Glutamatergic neuron (in vitro differentiated cells): Measurements from ENCODE around the gene PPM1K. TPM values are rescaled to one million over a fixed set of nuclear protein-coding genes. Genes with fewer than 3 reads are reported as not detected.

Experiments
- DNase-seq: peaks from one replicate; pipeline ENCODE4 v3.0.0; 2022
- H3K27ac Mint-ChIP-seq: one replicate; pipeline ENCODE4 v1.8.0; 2020; ENCODE audit warnings: mild to moderate bottlenecking, mixed read lengths, inconsistent platforms; ENCODE audit not compliant: unreplicated experiment
- H3K27me3 Mint-ChIP-seq: one replicate; pipeline ENCODE4 v1.8.0; 2020; ENCODE audit warnings: mild to moderate bottlenecking, moderate library complexity, mixed read lengths, inconsistent platforms; ENCODE audit not compliant: unreplicated experiment
- H3K36me3 Mint-ChIP-seq: one replicate; pipeline ENCODE4 v1.8.0; 2020; ENCODE audit warnings: mild to moderate bottlenecking, mixed read lengths, inconsistent platforms; ENCODE audit not compliant: unreplicated experiment
- H3K4me1 Mint-ChIP-seq: one replicate; pipeline ENCODE4 v1.8.0; 2020; ENCODE audit warnings: mild to moderate bottlenecking, low read depth, mixed read lengths, inconsistent platforms; ENCODE audit not compliant: unreplicated experiment
- H3K4me3 Mint-ChIP-seq: one replicate; pipeline ENCODE4 v1.8.0; 2020; ENCODE audit warnings: mild to moderate bottlenecking, mixed read lengths, inconsistent platforms; ENCODE audit not compliant: unreplicated experiment
- H3K9me3 Mint-ChIP-seq: one replicate; pipeline ENCODE4 v1.8.0; 2020; ENCODE audit warnings: mild to moderate bottlenecking, moderate library complexity, mixed read lengths, inconsistent platforms; ENCODE audit not compliant: unreplicated experiment
- long read RNA-seq: library from polyadenylated mRNA; unstranded; transcript quantifications from one replicate; pipeline ENCODE4 v2.0.0, GENCODE V29; 2020; ENCODE audit not compliant: unreplicated experiment
- total RNA-seq: library from RNA; stranded (reverse); fragmentation: NEBNext Ultra II Directional; extraction: Animal tissue kit (Norgen Biotek cat#: 25700); gene quantifications from one replicate; pipeline ENCODE4 v1.2.1, GENCODE V29; 2021; ENCODE audit not compliant: unreplicated experiment
- TF ChIP-seq, protein P1 (sequence below): fragments of 200-600 bp; sonication (generic); IDR thresholded peaks from one replicate; pipeline ENCODE4 v1.5.0; 2021; ENCODE audit not compliant: partially characterized antibody, unreplicated experiment

PPM1K gene
- 19.0 TPM for total RNA-seq
- long read RNA-seq, full-length matches to known transcripts = 2 of 5 reads
- long read RNA-seq, partial matches to known transcripts = 0 of 5 reads
- long read RNA-seq, other reads (novel, unspliced or antisense) = 3 of 5 reads

DNA sequence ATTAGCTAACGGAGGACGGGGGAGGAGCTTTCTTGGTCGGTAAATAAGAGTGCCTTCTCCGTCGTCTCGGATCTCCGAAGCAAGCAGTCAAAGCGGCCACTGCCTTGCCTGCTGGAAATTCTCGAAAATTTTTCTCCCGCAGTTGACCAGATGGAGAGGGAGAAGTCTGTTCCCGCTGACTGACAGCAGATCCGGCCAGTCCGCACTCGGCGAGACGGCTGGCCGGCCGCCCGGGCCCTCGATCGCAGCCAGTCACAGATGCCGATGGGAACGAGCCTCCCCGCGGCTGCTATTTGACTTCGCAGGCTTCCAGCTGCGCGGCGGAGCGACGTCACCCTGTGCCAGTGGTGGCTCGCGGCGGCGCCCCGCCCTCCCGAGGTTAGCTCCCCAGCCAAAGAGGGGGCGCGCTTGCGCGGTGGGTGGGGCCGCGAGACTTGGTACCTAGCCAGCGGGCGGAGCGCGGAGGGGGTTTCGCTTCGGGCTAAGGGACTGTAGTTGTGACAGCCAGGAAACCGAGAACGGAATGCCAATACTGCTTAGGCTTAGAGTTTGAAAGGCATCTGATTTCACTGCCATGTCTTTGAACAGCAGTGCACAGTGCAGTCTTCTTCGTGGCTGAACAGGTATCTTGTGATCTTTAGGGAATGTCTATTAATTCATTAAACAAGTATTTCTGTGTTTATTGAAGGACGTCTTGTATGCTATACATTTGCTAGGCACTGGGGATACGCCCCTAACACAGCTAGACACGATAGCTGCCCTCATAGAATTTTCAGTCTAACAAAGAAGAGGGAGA lies at the start of gene PPM1K:
TSS of gene PPM1K (minus strand) at position 123 of the 796 bp plus-strand sequence. CDS start 5,978 bp downstream, outside the sequence.
- peak; percentile 99 for DNase-seq
- Mint-ChIP-seq H3K4me1 (peaks cover 2% of the 10 kb centered on the region), H3K4me3 (peak within 1 kb of the TSS; percentile 97), H3K27ac (peak within 1 kb of the TSS; percentile 100), H3K9me3 (peaks cover 6% of the 10 kb centered on the region), H3K36me3 (no peaks in the 10 kb centered on the region), H3K27me3 (peaks cover 5% of the 10 kb centered on the region)
- TF ChIP-seq, protein P1, sequence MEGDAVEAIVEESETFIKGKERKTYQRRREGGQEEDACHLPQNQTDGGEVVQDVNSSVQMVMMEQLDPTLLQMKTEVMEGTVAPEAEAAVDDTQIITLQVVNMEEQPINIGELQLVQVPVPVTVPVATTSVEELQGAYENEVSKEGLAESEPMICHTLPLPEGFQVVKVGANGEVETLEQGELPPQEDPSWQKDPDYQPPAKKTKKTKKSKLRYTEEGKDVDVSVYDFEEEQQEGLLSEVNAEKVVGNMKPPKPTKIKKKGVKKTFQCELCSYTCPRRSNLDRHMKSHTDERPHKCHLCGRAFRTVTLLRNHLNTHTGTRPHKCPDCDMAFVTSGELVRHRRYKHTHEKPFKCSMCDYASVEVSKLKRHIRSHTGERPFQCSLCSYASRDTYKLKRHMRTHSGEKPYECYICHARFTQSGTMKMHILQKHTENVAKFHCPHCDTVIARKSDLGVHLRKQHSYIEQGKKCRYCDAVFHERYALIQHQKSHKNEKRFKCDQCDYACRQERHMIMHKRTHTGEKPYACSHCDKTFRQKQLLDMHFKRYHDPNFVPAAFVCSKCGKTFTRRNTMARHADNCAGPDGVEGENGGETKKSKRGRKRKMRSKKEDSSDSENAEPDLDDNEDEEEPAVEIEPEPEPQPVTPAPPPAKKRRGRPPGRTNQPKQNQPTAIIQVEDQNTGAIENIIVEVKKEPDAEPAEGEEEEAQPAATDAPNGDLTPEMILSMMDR = no peak

DNA sequence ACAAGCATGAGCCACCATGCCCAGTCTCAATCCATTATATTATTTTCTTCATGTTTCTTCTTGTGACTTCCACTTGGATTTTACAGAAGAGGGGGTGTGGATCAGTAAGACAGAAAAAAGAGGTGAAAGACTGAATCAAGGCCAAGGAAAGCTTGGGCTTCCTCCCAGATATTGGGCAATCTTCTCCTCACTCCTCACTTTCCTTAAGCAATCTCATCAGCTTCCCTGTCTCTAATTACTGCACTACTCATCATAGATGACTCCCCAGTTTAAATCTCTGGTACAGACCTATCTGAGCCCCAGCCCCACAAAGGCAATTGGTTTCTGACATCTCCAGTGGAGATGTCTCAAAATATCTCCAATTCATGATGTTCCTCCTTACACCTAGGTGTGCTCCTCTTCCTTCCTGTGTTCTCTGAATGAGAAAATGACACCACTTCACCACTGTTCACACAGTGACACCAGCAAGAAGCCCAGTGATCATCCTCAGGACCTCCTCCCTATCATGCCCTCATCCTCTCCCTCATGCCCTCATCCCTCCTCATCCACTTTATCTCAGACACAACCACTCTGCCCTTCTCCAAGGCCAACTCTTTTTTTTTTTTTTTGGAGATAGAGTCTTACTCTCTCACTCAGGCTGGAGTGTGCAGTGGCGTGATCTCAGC lies 49.5 kb upstream of the PPM1K start:
- H3K36me3 Mint-ChIP-seq = no peaks in the 10 kb centered on the region
- H3K4me3 Mint-ChIP-seq = no peak overlapping the region
- no peaks in the 10 kb centered on the region for H3K4me1 Mint-ChIP-seq
- H3K9me3 Mint-ChIP-seq = no peaks in the 10 kb centered on the region
- TF ChIP-seq, protein P1 = no peak
- no peaks in the 10 kb centered on the region for H3K27me3 Mint-ChIP-seq
- DNase-seq = no peak
- no peak overlapping the region for H3K27ac Mint-ChIP-seq

DNA sequence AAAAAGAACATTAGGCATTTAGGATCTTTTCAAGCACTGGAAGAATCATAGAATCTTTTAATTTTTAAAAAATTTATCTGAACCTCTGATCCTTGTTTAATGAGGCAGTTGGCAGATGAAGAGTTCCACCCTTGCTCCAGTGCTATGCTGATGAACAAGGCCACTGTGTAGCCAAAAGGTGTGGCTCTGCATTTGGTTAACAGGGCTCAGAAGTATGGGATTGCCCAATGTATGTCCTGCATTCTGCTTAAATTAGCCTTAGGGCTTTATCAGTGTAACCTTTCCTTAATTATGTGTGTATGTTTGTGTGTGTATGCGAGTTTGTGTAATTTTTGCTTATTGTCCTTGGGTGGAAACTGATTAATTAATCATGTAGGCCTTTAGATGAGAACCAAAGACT lies 43.3 kb upstream of the PPM1K start:
- H3K4me3 Mint-ChIP-seq = no peak overlapping the region

DNA sequence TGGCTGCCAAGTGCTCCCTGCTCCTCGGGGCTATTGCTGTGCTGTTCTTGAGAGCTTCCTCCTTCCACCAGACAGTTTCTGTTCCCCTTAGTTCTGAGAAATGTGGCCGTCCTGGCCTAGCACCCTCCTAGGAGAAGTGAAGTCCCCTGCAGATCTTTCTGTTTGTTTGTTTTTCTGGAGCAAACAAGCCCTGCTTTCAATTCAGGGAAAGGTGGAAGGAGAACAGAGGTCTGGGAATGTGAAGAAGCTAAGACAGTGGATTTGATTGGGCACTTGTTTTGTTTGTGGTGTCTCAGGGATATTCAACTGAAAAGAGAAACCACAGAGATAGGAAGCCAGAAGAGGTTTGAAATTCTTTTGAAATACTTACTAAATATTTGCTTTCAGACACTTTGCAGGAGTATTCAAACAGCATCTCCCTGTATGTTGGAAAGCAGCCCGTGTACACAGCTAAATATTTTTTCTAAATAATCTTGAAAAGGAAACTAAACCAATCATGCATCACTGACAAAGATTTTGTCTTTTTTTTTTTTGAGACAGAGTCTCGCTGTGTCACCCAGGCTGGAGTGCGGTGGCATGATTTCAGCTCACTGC lies 36.5 kb upstream of the PPM1K start:
- TF ChIP-seq, protein P1 = no peak
- H3K36me3 Mint-ChIP-seq = no peaks in the 10 kb centered on the region
- H3K27ac Mint-ChIP-seq = no peak overlapping the region
- H3K4me3 Mint-ChIP-seq = no peak overlapping the region
- no peak for DNase-seq
- H3K27me3 Mint-ChIP-seq = no peaks in the 10 kb centered on the region
- no peaks in the 10 kb centered on the region for H3K9me3 Mint-ChIP-seq
- H3K4me1 Mint-ChIP-seq = no peaks in the 10 kb centered on the region

More for the DNA sequence above, 43.3 kb upstream of the PPM1K start:
- no peaks in the 10 kb centered on the region for H3K9me3 Mint-ChIP-seq
- no peaks in the 10 kb centered on the region for H3K36me3 Mint-ChIP-seq
- TF ChIP-seq, protein P1 = no peak
- no peaks in the 10 kb centered on the region for H3K27me3 Mint-ChIP-seq
- no peak overlapping the region for H3K27ac Mint-ChIP-seq
- no peaks in the 10 kb centered on the region for H3K4me1 Mint-ChIP-seq
- no peak for DNase-seq
